Panc1 (cell line): ENCODE measurements around the gene SASS6. TPM values are rescaled to one million over a fixed set of nuclear protein-coding genes. Genes with fewer than 3 reads are reported as not detected.

Experiments
- ATAC-seq: fragments of 200-7000 bp; cut with Tn5 transposase; 2 replicates; pipeline ENCODE4 v1.9.1; 2020; ENCODE audit warnings: mild to moderate bottlenecking, moderate library complexity
- BruUV-seq: library from RNA; stranded (reverse); fragments of 400-500 nt; replicated peaks from 2 replicates; lab custom pipeline; 2021; lab: Mats Ljungman, UMichigan
- CTCF ChIA-PET: fragments of 300-600 bp; sonication (Branson Sonifier 250); formaldehyde crosslinking; loops from one replicate; lab custom pipeline; 2022; ENCODE audit warnings: antibody characterized with exemption; lab: Charles Lee
- POLR2A ChIA-PET: fragments of 300-600 bp; sonication (Branson Sonifier 250); formaldehyde crosslinking; loops from one replicate; lab custom pipeline; 2022; ENCODE audit warnings: antibody characterized with exemption; lab: Charles Lee
- DNase-seq: peaks from one replicate; pipeline ENCODE4 v3.0.0-alpha.2; 2010; ENCODE audit warnings: low read depth, low spot score
- H3K27ac ChIP-seq: 2 replicates; pipeline ENCODE4 v1.5.1; 2011; ENCODE audit warnings: mild to moderate bottlenecking, low read length, inconsistent platforms
- H3K27me3 ChIP-seq: fragments of 200-500 bp; sonication (Bioruptor generic); 2 replicates; pipeline ENCODE4 v1.6.0; 2014; ENCODE audit warnings: low read length, inconsistent platforms; ENCODE audit not compliant: control insufficient read depth, insufficient read depth
- H3K36me3 ChIP-seq: fragments of 200-500 bp; sonication (Bioruptor generic); 2 replicates; pipeline ENCODE4 v1.5.1; 2014; ENCODE audit warnings: inconsistent platforms, mild to moderate bottlenecking, low read length, moderate library complexity; ENCODE audit not compliant: control insufficient read depth, insufficient read depth
- H3K4me1 ChIP-seq: 2 replicates; pipeline ENCODE4 v1.5.1; 2011; ENCODE audit warnings: inconsistent platforms, mild to moderate bottlenecking, low read length, moderate library complexity; ENCODE audit not compliant: control insufficient read depth, insufficient read depth
- H3K4me3 ChIP-seq, 2 experiments: 2 replicates each; pipeline ENCODE4 v1.5.1; 2011 to 2012; ENCODE audit warnings: low read depth in 2 of 2, low read length in 2 of 2, mild to moderate bottlenecking in 2 of 2, inconsistent platforms in 1 of 2, moderate library complexity in 1 of 2
- H3K9me3 ChIP-seq: fragments of 200-500 bp; sonication (Bioruptor generic); 2 replicates; pipeline ENCODE4 v1.5.1; 2014; ENCODE audit warnings: low read depth, mild to moderate bottlenecking, inconsistent platforms, low read length, moderate library complexity; ENCODE audit not compliant: control insufficient read depth, insufficient read depth
- POLR2AphosphoS5 ChIP-seq: IDR thresholded peaks from 2 replicates; pipeline ENCODE4 v1.6.1; 2012; ENCODE audit warnings: mild to moderate bottlenecking, low read depth, low read length, moderate library complexity
- SIN3A ChIP-seq: IDR thresholded peaks from 2 replicates; pipeline ENCODE4 v1.6.1; 2012; ENCODE audit warnings: low read depth, mild to moderate bottlenecking, low read length, moderate library complexity, borderline replicate concordance; ENCODE audit not compliant: insufficient read depth
- TCF7L2 ChIP-seq: IDR thresholded peaks from 2 replicates; pipeline ENCODE4 v1.6.1; 2011; ENCODE audit warnings: mild to moderate bottlenecking, low read depth, low read length, inconsistent platforms
- in situ Hi-C: cut with HindIII; loops from 2 replicates; pipeline ENCODE4 v1.10.0; 2016; ENCODE audit warnings: low sequenced_read_pairs, low pct_unique_long_range_greater_than_20kb
- intact Hi-C: fragments of 100-400 bp; cut with micrococcal nuclease; formaldehyde crosslinking; loops from one replicate; pipeline ENCODE4 v1.10.0; 2022; ENCODE audit not compliant: unreplicated experiment
- total RNA-seq: library from RNA; stranded (reverse); gene quantifications from one replicate; pipeline ENCODE4 v1.2.1, GENCODE V29; 2021; ENCODE audit not compliant: unreplicated experiment
- TF ChIP-seq, protein P1 (sequence below): fragments of 450-650 bp; IDR thresholded peaks from 2 replicates; pipeline ENCODE4 v1.5.1; 2017; ENCODE audit warnings: mild to moderate bottlenecking
- TF ChIP-seq, protein P2 (sequence below), 2 experiments: IDR thresholded peaks; 2 replicates each; pipeline ENCODE4 v1.6.1; 2011 to 2012; ENCODE audit warnings: low read depth in 2 of 2, control low read depth in 1 of 2, low read length in 1 of 2, mild to moderate bottlenecking in 1 of 2, moderate library complexity in 1 of 2; ENCODE audit not compliant: insufficient read depth in 1 of 2

Gene SASS6
- total RNA-seq, 1 experiment from 2014 or later, result 6.2 TPM

DNA sequence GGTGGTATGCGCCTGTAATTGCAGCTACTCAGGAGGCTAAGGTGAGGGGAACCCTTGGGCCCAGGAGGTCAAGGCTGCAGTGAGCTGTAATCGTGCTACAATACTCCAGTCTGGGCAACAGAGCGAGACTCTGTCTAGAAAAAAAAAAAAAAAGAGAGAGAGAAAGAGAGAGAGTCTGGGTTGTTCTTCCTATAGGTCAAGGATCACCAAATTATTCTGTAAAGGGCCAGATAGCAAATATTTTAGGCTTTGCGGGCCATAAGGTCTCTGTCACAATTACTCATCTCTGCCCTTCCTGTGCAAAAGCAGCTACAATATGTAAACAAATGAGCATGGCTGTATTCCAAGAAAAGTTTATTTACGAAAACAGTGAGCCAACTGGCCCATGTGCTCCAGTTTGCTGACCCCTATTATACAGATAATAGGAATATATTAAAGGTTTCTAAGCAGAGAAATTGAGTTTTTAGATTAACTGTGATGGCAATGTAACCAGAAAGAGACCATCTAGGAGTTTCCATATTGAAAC, 2.1 kb downstream of the SASS6 start:
- TF ChIP-seq TCF7L2 (no peak), POLR2AphosphoS5 (no peak), SIN3A (no peak)
- TF ChIP-seq, protein P1, sequence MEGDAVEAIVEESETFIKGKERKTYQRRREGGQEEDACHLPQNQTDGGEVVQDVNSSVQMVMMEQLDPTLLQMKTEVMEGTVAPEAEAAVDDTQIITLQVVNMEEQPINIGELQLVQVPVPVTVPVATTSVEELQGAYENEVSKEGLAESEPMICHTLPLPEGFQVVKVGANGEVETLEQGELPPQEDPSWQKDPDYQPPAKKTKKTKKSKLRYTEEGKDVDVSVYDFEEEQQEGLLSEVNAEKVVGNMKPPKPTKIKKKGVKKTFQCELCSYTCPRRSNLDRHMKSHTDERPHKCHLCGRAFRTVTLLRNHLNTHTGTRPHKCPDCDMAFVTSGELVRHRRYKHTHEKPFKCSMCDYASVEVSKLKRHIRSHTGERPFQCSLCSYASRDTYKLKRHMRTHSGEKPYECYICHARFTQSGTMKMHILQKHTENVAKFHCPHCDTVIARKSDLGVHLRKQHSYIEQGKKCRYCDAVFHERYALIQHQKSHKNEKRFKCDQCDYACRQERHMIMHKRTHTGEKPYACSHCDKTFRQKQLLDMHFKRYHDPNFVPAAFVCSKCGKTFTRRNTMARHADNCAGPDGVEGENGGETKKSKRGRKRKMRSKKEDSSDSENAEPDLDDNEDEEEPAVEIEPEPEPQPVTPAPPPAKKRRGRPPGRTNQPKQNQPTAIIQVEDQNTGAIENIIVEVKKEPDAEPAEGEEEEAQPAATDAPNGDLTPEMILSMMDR, result no peak
- TF ChIP-seq, protein P2, sequence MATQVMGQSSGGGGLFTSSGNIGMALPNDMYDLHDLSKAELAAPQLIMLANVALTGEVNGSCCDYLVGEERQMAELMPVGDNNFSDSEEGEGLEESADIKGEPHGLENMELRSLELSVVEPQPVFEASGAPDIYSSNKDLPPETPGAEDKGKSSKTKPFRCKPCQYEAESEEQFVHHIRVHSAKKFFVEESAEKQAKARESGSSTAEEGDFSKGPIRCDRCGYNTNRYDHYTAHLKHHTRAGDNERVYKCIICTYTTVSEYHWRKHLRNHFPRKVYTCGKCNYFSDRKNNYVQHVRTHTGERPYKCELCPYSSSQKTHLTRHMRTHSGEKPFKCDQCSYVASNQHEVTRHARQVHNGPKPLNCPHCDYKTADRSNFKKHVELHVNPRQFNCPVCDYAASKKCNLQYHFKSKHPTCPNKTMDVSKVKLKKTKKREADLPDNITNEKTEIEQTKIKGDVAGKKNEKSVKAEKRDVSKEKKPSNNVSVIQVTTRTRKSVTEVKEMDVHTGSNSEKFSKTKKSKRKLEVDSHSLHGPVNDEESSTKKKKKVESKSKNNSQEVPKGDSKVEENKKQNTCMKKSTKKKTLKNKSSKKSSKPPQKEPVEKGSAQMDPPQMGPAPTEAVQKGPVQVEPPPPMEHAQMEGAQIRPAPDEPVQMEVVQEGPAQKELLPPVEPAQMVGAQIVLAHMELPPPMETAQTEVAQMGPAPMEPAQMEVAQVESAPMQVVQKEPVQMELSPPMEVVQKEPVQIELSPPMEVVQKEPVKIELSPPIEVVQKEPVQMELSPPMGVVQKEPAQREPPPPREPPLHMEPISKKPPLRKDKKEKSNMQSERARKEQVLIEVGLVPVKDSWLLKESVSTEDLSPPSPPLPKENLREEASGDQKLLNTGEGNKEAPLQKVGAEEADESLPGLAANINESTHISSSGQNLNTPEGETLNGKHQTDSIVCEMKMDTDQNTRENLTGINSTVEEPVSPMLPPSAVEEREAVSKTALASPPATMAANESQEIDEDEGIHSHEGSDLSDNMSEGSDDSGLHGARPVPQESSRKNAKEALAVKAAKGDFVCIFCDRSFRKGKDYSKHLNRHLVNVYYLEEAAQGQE (IDR thresholded peaks at IDR 0.05; ENCODE audit: insufficient read depth in 1 of 2, low read depth in 2 of 2, low read length in 1 of 2), result no peak
- no peak for ATAC-seq

DNA sequence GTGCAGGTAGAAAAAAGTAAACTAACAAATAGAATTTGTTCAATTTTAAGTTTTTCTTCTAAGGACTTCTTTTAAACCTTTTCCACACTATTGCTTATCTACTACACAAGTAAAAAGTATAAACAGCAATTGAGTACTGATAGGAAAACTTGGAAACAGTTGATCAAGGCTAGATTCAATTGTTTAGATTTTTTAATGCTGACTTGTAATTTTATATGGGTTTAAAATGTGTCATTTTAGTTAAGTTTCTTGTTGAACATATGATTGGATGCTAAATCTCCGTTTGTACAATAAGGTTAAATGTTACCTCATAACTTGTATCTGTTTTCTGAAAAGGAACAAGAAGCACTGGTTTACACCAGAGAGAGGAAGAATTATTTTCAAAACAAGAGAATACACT, 5.5 kb downstream of the SASS6 start:
- Histone ChIP-seq H3K4me3 (no peak overlapping the region), H3K36me3 (peaks cover 3% of the 10 kb centered on the region; the same call in 1 of the 2 replicates), H3K9me3 (no peaks in the 10 kb centered on the region), H3K27ac (no peak overlapping the region), H3K27me3 (no peaks in the 10 kb centered on the region), H3K4me1 (peaks cover 14% of the 10 kb centered on the region)
- TF ChIP-seq, protein P1, result no peak
- ChIA-PET POLR2A (no interaction called here), CTCF (no interaction called here)
- no peak for DNase-seq
- in situ Hi-C loops (no loop called here), intact Hi-C loops (no loop called here)
- ATAC-seq, result no peak
- no TSS peak for BruUV-seq

More for the DNA sequence above, 2.1 kb downstream of the SASS6 start:
- H3K9me3 ChIP-seq, result no peaks in the 10 kb centered on the region
- ChIA-PET CTCF (no interaction called here), POLR2A (no interaction called here)
- H3K27ac ChIP-seq, result no peak overlapping the region
- no peaks in the 10 kb centered on the region for H3K27me3 ChIP-seq
- intact Hi-C loops (no loop called here), in situ Hi-C loops (no loop called here)
- no peak overlapping the region; a peak in 1 of 4 replicates for H3K4me3 ChIP-seq
- H3K36me3 ChIP-seq, result peaks cover 3% of the 10 kb centered on the region; the same call in 1 of the 2 replicates
- H3K4me1 ChIP-seq, result peaks cover 20% of the 10 kb centered on the region
- DNase-seq, result peak; percentile 20
- BruUV-seq, result no TSS peak
